PFSK-1 (cell line): ENCODE results near the gene MSLN.

Experiments used
- FOXP2 ChIP-seq: optimal IDR thresholded peaks from 2 replicates; pipeline ENCODE3; 2011; ENCODE audit warnings: borderline replicate concordance, control low read depth, inconsistent platforms; ENCODE audit not compliant: insufficient read depth; ENCODE audit errors: extremely low read length, extremely low read depth
- POLR2AphosphoS5 ChIP-seq: IDR thresholded peaks from 2 replicates; pipeline ENCODE4 v1.6.1; 2012; ENCODE audit warnings: low read depth, mild to moderate bottlenecking, control low read depth, low read length, moderate library complexity
- SIN3A ChIP-seq: IDR thresholded peaks from 2 replicates; pipeline ENCODE4 v1.6.1; 2012; ENCODE audit warnings: mild to moderate bottlenecking, low read length, moderate library complexity, borderline replicate concordance; ENCODE audit not compliant: insufficient read depth
- TAF1 ChIP-seq: IDR thresholded peaks from 2 replicates; pipeline ENCODE4 v1.6.1; 2012; ENCODE audit warnings: low read length, control low read depth, borderline replicate concordance; ENCODE audit not compliant: insufficient read depth
- TF ChIP-seq, protein P1 (sequence below), 2 experiments: IDR thresholded peaks; 2 replicates each; pipeline versions ENCODE4 v1.6.1 to v1.8.0; 2011 to 2012; ENCODE audit warnings: low read depth in 2 of 2, low read length in 2 of 2, control low read depth in 1 of 2, inconsistent platforms in 1 of 2, mild to moderate bottlenecking in 1 of 2, moderate library complexity in 1 of 2; ENCODE audit not compliant: insufficient read depth in 1 of 2

MSLN gene

DNA sequence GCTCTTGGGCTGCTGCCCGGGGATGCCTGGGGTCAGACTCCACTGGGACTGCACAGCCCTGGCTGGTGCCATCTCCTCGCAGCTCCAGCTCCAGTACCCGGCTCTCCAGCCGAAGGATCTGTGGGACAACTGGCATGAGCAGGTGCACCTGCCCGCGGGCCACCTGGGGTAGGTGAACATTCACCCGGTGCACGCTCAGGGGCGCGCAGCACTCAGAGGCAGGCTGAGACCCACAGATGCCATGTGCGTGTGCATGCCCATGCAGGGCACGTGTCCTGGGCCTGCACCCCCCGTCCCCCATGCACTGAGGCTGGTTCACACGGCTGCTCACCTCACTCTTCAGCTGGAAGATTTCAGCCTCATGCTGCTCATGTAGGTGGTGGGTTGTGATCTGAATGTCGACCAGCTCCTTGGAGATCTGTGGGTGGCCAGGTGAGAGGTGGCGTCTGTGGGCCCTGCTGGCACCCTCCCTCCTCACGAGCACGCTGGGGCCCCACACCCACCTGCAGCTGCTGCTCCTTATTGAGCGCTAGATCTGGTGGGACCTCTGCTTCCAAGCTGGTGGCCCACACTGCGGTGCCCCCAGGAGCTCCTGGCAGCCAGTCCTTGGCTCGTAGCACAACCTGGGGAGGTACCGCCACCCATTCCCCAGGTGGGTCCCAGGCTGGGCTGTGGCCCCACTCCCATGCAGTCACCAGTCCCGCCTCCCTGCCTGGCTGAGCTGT lies 34.9 kb upstream of the MSLN start:
- no peak for TF ChIP-seq TAF1
- TF ChIP-seq, protein P1, sequence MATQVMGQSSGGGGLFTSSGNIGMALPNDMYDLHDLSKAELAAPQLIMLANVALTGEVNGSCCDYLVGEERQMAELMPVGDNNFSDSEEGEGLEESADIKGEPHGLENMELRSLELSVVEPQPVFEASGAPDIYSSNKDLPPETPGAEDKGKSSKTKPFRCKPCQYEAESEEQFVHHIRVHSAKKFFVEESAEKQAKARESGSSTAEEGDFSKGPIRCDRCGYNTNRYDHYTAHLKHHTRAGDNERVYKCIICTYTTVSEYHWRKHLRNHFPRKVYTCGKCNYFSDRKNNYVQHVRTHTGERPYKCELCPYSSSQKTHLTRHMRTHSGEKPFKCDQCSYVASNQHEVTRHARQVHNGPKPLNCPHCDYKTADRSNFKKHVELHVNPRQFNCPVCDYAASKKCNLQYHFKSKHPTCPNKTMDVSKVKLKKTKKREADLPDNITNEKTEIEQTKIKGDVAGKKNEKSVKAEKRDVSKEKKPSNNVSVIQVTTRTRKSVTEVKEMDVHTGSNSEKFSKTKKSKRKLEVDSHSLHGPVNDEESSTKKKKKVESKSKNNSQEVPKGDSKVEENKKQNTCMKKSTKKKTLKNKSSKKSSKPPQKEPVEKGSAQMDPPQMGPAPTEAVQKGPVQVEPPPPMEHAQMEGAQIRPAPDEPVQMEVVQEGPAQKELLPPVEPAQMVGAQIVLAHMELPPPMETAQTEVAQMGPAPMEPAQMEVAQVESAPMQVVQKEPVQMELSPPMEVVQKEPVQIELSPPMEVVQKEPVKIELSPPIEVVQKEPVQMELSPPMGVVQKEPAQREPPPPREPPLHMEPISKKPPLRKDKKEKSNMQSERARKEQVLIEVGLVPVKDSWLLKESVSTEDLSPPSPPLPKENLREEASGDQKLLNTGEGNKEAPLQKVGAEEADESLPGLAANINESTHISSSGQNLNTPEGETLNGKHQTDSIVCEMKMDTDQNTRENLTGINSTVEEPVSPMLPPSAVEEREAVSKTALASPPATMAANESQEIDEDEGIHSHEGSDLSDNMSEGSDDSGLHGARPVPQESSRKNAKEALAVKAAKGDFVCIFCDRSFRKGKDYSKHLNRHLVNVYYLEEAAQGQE (IDR thresholded peaks at IDR 0.05; ENCODE audit: insufficient read depth in 1 of 2, low read depth in 2 of 2, low read length in 2 of 2) = no peak

GRCh38 chr16:726188-726437 lies 34.4 kb upstream of the MSLN start:
- no peak for TF ChIP-seq FOXP2
- no peak for TF ChIP-seq TAF1
- TF ChIP-seq SIN3A = no peak
- no peak for TF ChIP-seq POLR2AphosphoS5
- TF ChIP-seq, protein P1 (IDR thresholded peaks at IDR 0.05; ENCODE audit: insufficient read depth in 1 of 2, low read depth in 2 of 2, low read length in 2 of 2) = no peak

- TF ChIP-seq, protein P1 (IDR thresholded peaks at IDR 0.05; ENCODE audit: insufficient read depth in 1 of 2, low read depth in 2 of 2, low read length in 2 of 2) = no peak
- TF ChIP-seq FOXP2 (no peak), SIN3A (no peak), TAF1 (no peak), POLR2AphosphoS5 (no peak)
These were observed 33.9 kb upstream of the MSLN start, which contains the start of the genes CCDC78 and HAGHL for GRCh38 chr16:726438-727290. CCDC78 (minus strand) TSS chr16:726443; CDS start chr16:726367, 76 bp downstream. HAGHL (plus strand) TSS chr16:727106; CDS start chr16:727510, 404 bp downstream.

DNA sequence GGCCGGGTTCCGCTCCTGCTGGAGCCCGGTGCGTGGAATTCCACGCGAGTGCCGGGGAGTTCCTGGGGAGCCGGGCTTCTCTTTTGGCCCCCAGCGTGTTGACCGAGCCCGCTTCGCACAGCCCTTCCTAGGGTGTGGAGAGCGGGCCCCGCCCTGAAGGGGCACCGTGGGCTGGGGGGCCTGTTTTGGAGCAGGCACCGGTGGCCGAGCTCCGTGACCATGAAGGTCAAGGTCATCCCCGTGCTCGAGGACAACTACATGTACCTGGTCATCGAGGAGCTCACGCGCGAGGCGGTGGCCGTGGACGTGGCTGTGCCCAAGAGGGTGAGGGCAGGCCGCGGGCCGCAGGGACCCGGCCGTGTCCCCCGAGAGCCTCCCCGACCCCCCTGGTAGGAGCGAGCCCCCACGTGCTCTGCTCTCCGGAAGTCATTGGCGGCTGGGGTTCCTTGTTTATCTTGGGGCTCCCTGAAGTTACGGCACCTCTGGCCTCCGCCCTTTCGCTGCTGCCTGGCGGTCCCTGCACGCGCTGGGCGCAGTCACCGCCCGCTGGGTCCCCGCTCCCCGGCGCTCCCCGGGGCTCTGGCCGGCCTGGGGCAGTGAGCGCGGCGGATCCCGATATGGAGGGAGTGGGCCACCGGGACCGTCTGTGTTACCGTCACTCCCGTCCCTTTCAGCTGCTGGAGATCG lies 33.1 kb upstream of the MSLN start:
- TF ChIP-seq TAF1 = no peak
- TF ChIP-seq FOXP2 = no peak
- TF ChIP-seq SIN3A = no peak
- TF ChIP-seq, protein P1 (IDR thresholded peaks at IDR 0.05; ENCODE audit: insufficient read depth in 1 of 2, low read depth in 2 of 2, low read length in 2 of 2) = no peak
- no peak; the same call in 1 of the 2 replicates for TF ChIP-seq POLR2AphosphoS5
